Cardiac muscle cell (in vitro differentiated cells and primary cell): ENCODE data around the gene ST7L. TPM values are rescaled to one million over a fixed set of nuclear protein-coding genes. Genes with fewer than 3 reads are reported as not detected.

Experiments
- DNase-seq, 2 donors: peaks; one replicate each; pipeline versions ENCODE4 v3.0.0 to v3.0.0-alpha.2; 2010 to 2017; ENCODE audit warnings: low read depth in 1 of 2, low spot score in 1 of 2
- H3K27ac ChIP-seq: fragments of 200-600 bp; sonication (generic); 2 replicates; pipeline ENCODE4 v1.5.1; 2016
- H3K27me3 ChIP-seq: fragments of 200-600 bp; sonication (generic); 2 replicates; pipeline ENCODE4 v1.6.0; 2016; ENCODE audit warnings: control low read depth
- H3K36me3 ChIP-seq: fragments of 200-600 bp; sonication (generic); 2 replicates; pipeline ENCODE4 v1.5.1; 2016; ENCODE audit warnings: control low read depth
- H3K4me1 ChIP-seq: fragments of 200-600 bp; sonication (generic); 2 replicates; pipeline ENCODE4 v1.8.1; 2017; ENCODE audit warnings: low read depth, mild to moderate bottlenecking, mixed run types
- H3K4me3 ChIP-seq: fragments of 200-600 bp; sonication (generic); 2 replicates; pipeline ENCODE4 v1.5.1; 2016; ENCODE audit warnings: mild to moderate bottlenecking
- H3K9me3 ChIP-seq: fragments of 200-600 bp; sonication (generic); 2 replicates; pipeline ENCODE4 v1.5.1; 2017; ENCODE audit warnings: low read depth, mild to moderate bottlenecking, control low read depth
- CTCF ChIP-seq: IDR thresholded peaks from 2 replicates; pipeline ENCODE4 v1.5.1; 2012; ENCODE audit warnings: low read depth, mild to moderate bottlenecking, low read length
- polyA plus RNA-seq: library from polyadenylated mRNA; unstranded; fragments of >200 nt; fragmentation: Nextera tagmentation; extraction: Ambion mirVana; gene quantifications from 2 replicates; pipeline ENCODE4 v1.2.1, GENCODE V29; 2016
- total RNA-seq: library from RNA; depleted of rRNA; stranded (reverse); fragments of >200 nt; gene quantifications from 2 replicates; pipeline ENCODE4 v1.2.3, GENCODE V29; 2016

ST7L gene
- total and polyA plus RNA-seq, 2 experiments from 2014 or later: 19.7 to 26.6 TPM

- Histone ChIP-seq H3K27ac (no peak overlapping the region), H3K4me3 (no peak overlapping the region), H3K4me1 (no peaks in the 10 kb centered on the region), H3K36me3 (peaks cover 23% of the 10 kb centered on the region), H3K27me3 (no peaks in the 10 kb centered on the region), H3K9me3 (no peaks in the 10 kb centered on the region)
- DNase-seq: peak in 1 of 2 donors; percentile 18
- no peak for TF ChIP-seq CTCF
Observed at GRCh38 chr1:112605633-112606327, 13.2 kb downstream of the ST7L start.

GRCh38 chr1:112603541-112603940 is 15.4 kb downstream of the ST7L start:
- Histone ChIP-seq H3K4me1 (no peaks in the 10 kb centered on the region), H3K27me3 (no peaks in the 10 kb centered on the region), H3K27ac (no peak overlapping the region), H3K36me3 (peaks cover 22% of the 10 kb centered on the region), H3K4me3 (no peak overlapping the region), H3K9me3 (no peaks in the 10 kb centered on the region)
- TF ChIP-seq CTCF: no peak
- DNase-seq: no peak

- DNase-seq: no peak
- peaks cover 21% of the 10 kb centered on the region for H3K36me3 ChIP-seq
Observed at GRCh38 chr1:112603012-112603411, 15.9 kb downstream of the ST7L start.

GRCh38 chr1:112599477-112599876 is 19.5 kb downstream of the ST7L start:
- no peak for DNase-seq

More at GRCh38 chr1:112603012-112603411, 15.9 kb downstream of the ST7L start:
- Histone ChIP-seq H3K4me3 (no peak overlapping the region), H3K9me3 (no peaks in the 10 kb centered on the region), H3K27ac (no peak overlapping the region), H3K27me3 (no peaks in the 10 kb centered on the region), H3K4me1 (no peaks in the 10 kb centered on the region)
- no peak for TF ChIP-seq CTCF

GRCh38 chr1:112594208-112594876 is 24.6 kb downstream of the ST7L start:
- Histone ChIP-seq H3K4me3 (no peak overlapping the region), H3K9me3 (no peaks in the 10 kb centered on the region), H3K27me3 (no peaks in the 10 kb centered on the region), H3K4me1 (no peaks in the 10 kb centered on the region), H3K36me3 (peaks cover 48% of the 10 kb centered on the region), H3K27ac (no peak overlapping the region)
- TF ChIP-seq CTCF: no peak
- no peak for DNase-seq

More at GRCh38 chr1:112599477-112599876, 19.5 kb downstream of the ST7L start:
- TF ChIP-seq CTCF: no peak
- H3K9me3 ChIP-seq: no peaks in the 10 kb centered on the region
- no peak overlapping the region for H3K4me3 ChIP-seq
- peaks cover 44% of the 10 kb centered on the region for H3K36me3 ChIP-seq
- H3K4me1 ChIP-seq: no peaks in the 10 kb centered on the region
- H3K27me3 ChIP-seq: no peaks in the 10 kb centered on the region
- no peak overlapping the region for H3K27ac ChIP-seq
